Endodermal cell (in vitro differentiated cells): ENCODE measurements around the gene PYY. TPM values are rescaled to one million over a fixed set of nuclear protein-coding genes. Genes with fewer than 3 reads are reported as not detected.
"Not testable (repeated sequence)": the region's sequence is repeated elsewhere in the genome, so short reads cannot be mapped to it uniquely, and the experiment has no call there.

ENCODE experiments used
- DNase-seq: peaks from one replicate; pipeline ENCODE4 v3.0.0-alpha.2; 2017
- H3K27ac ChIP-seq: 2 replicates; pipeline ENCODE4 v1.5.1; 2013; ENCODE audit warnings: mild to moderate bottlenecking, low read depth, low read length, moderate library complexity
- H3K27me3 ChIP-seq: 2 replicates; pipeline ENCODE4 v1.6.1; 2013; ENCODE audit warnings: mild to moderate bottlenecking, low read length, moderate library complexity; ENCODE audit not compliant: insufficient read depth, control insufficient read depth, poor library complexity, severe bottlenecking
- H3K36me3 ChIP-seq: 2 replicates; pipeline ENCODE4 v1.7.0; 2013; ENCODE audit warnings: mild to moderate bottlenecking, low read length, moderate library complexity; ENCODE audit not compliant: control insufficient read depth, insufficient read depth
- H3K4me1 ChIP-seq: one replicate; pipeline ENCODE4 v1.7.0; 2013; ENCODE audit warnings: low read length; ENCODE audit not compliant: control insufficient read depth, insufficient read depth
- H3K4me3 ChIP-seq: 2 replicates; pipeline ENCODE4 v1.5.1; 2013; ENCODE audit warnings: mild to moderate bottlenecking, low read length, moderate library complexity
- H3K9ac ChIP-seq: 2 replicates; pipeline ENCODE4 v1.6.1; 2013; ENCODE audit warnings: mild to moderate bottlenecking, low read length, moderate library complexity; ENCODE audit not compliant: poor library complexity, severe bottlenecking; ENCODE audit errors: extremely low read depth
- H3K9me3 ChIP-seq: 2 replicates; pipeline ENCODE4 v1.6.1; 2013; ENCODE audit warnings: mild to moderate bottlenecking, low read length, moderate library complexity; ENCODE audit not compliant: control insufficient read depth
- H3K27ac Mint-ChIP-seq: 2 replicates; pipeline ENCODE4 v1.8.0; 2020; ENCODE audit warnings: mixed read lengths
- H3K27me3 Mint-ChIP-seq: 2 replicates; pipeline ENCODE4 v1.8.0; 2021; ENCODE audit warnings: mild to moderate bottlenecking, mixed read lengths; ENCODE audit not compliant: insufficient read depth
- H3K36me3 Mint-ChIP-seq: 2 replicates; pipeline ENCODE4 v1.8.0; 2020; ENCODE audit warnings: low read depth, mixed read lengths
- H3K4me1 Mint-ChIP-seq: 2 replicates; pipeline ENCODE4 v1.8.0; 2020; ENCODE audit warnings: mixed read lengths
- H3K4me3 Mint-ChIP-seq: 2 replicates; pipeline ENCODE4 v1.8.0; 2020; ENCODE audit warnings: mild to moderate bottlenecking, moderate library complexity, mixed read lengths
- H3K9me3 Mint-ChIP-seq: 2 replicates; pipeline ENCODE4 v1.8.0; 2020; ENCODE audit warnings: mild to moderate bottlenecking, mixed read lengths
- CTCF ChIP-seq: fragments of 200-600 bp; sonication (generic); conservative IDR thresholded peaks from 2 replicates; pipeline ENCODE4 v1.5.0; 2021; ENCODE audit warnings: antibody characterized with exemption, mild to moderate bottlenecking
- WGBS, 2 experiments: methylation state at CpG; one replicate each; pipeline versions ENCODE4 v1.1.5 to v1.1.7; 2013; ENCODE audit warnings: missing lambda C conversion rate in 2 of 2, mixed read lengths in 1 of 2; ENCODE audit not compliant: insufficient coverage in 1 of 2, insufficient read length in 1 of 2; 5-methylcytosine and 5-hydroxymethylcytosine counted together
- total RNA-seq, 2 donors: library from RNA; stranded (reverse); fragmentation: NEBNext Ultra II Directional in 1 of 2; extraction: Animal tissue kit (Norgen Biotek cat#: 25700) in 1 of 2; gene quantifications; 2 replicates in 1 of 2; 3 replicates in 1 of 2; pipeline ENCODE4 v1.2.1, GENCODE V29; 2021

PYY gene
- total RNA-seq, 2 donors from 2014 or later, result 1.3 to 1.4 TPM

- Histone ChIP-seq H3K36me3 (no peaks in the 10 kb centered on the region), H3K4me3 (no peak overlapping the region), H3K4me1 (no peaks in the 10 kb centered on the region), H3K9me3 (no peaks in the 10 kb centered on the region), H3K27me3 (peaks cover 28% of the 10 kb centered on the region), H3K9ac (no peak overlapping the region), H3K27ac (no peak overlapping the region)
- Mint-ChIP-seq H3K27me3 (peaks cover 56% of the 10 kb centered on the region), H3K9me3 (no peaks in the 10 kb centered on the region), H3K4me3 (no peak overlapping the region), H3K27ac (no peak overlapping the region), H3K36me3 (no peaks in the 10 kb centered on the region), H3K4me1 (no peaks in the 10 kb centered on the region)
- no peak for DNase-seq
- no peak for TF ChIP-seq CTCF
- WGBS, 2 experiments, result 73 to 76% methylated on average over 5 to 8 of the region's 9 CpGs
These were observed 23.5 kb upstream of the PYY start for GRCh38 chr17:43976963-43977837.

- peaks cover 21% of the 10 kb centered on the region for H3K27me3 ChIP-seq
- H3K4me3 Mint-ChIP-seq, result no peak overlapping the region
- H3K27ac ChIP-seq, result no peak overlapping the region
- 100% methylated on average over 1 of the region's 27 CpGs; no CpG with 5 or more reads in 1 of the 2 experiments for WGBS, 2 experiments
- H3K4me1 ChIP-seq, result no peaks in the 10 kb centered on the region
- no peaks in the 10 kb centered on the region for H3K9me3 ChIP-seq
- H3K4me3 ChIP-seq, result no peak overlapping the region
- H3K27me3 Mint-ChIP-seq, result peaks cover 46% of the 10 kb centered on the region
- H3K9me3 Mint-ChIP-seq, result no peaks in the 10 kb centered on the region
- H3K9ac ChIP-seq, result no peak overlapping the region
- no peak for DNase-seq
- H3K36me3 Mint-ChIP-seq, result no peaks in the 10 kb centered on the region
- no peak for TF ChIP-seq CTCF
- no peaks in the 10 kb centered on the region for H3K36me3 ChIP-seq
- H3K27ac Mint-ChIP-seq, result no peak overlapping the region
- H3K4me1 Mint-ChIP-seq, result no peaks in the 10 kb centered on the region
These were observed 22.2 kb upstream of the PYY start for GRCh38 chr17:43975898-43976297.

- H3K4me1 Mint-ChIP-seq, result no peaks in the 10 kb centered on the region
- Histone ChIP-seq H3K9me3 (no peaks in the 10 kb centered on the region), H3K27me3 (peaks cover 19% of the 10 kb centered on the region), H3K36me3 (no peaks in the 10 kb centered on the region), H3K27ac (peak overlapping the region; percentile 48), H3K4me3 (no peak overlapping the region), H3K9ac (no peak overlapping the region), H3K4me1 (no peaks in the 10 kb centered on the region)
- no peaks in the 10 kb centered on the region for H3K9me3 Mint-ChIP-seq
- TF ChIP-seq CTCF, result no peak
- H3K4me3 Mint-ChIP-seq, result no peak overlapping the region
- no peak for DNase-seq
- no peak overlapping the region for H3K27ac Mint-ChIP-seq
- no peaks in the 10 kb centered on the region for H3K36me3 Mint-ChIP-seq
- 71 to 88% methylated on average over 6 to 14 of the region's 14 CpGs for WGBS, 2 experiments
- peaks cover 41% of the 10 kb centered on the region for H3K27me3 Mint-ChIP-seq
These were observed 20.9 kb upstream of the PYY start for GRCh38 chr17:43974382-43975266.

GRCh38 chr17:43972444-43973212 lies 18.9 kb upstream of the PYY start:
- not testable (repeated sequence) for H3K27ac Mint-ChIP-seq, DNase-seq, H3K36me3 Mint-ChIP-seq, H3K4me1 ChIP-seq, H3K9me3 ChIP-seq, H3K27ac ChIP-seq, H3K36me3 ChIP-seq, H3K4me1 Mint-ChIP-seq, H3K9me3 Mint-ChIP-seq, H3K4me3 ChIP-seq, H3K9ac ChIP-seq, H3K27me3 ChIP-seq, H3K4me3 Mint-ChIP-seq
- H3K27me3 Mint-ChIP-seq, result peaks cover 27% of the 10 kb centered on the region
- 90% methylated on average over 20 to 22 of the region's 22 CpGs for WGBS, 2 experiments
